Measurements from ENCODE around the gene ZNF569. TPM values are rescaled to one million over a fixed set of nuclear protein-coding genes. Genes with fewer than 3 reads are reported as not detected.

The ZNF569 gene
- total and polyA plus RNA-seq, 2 of the 4 experiments (the other 2 are of a cell fraction): 1.8 to 5.9 TPM

DNA sequence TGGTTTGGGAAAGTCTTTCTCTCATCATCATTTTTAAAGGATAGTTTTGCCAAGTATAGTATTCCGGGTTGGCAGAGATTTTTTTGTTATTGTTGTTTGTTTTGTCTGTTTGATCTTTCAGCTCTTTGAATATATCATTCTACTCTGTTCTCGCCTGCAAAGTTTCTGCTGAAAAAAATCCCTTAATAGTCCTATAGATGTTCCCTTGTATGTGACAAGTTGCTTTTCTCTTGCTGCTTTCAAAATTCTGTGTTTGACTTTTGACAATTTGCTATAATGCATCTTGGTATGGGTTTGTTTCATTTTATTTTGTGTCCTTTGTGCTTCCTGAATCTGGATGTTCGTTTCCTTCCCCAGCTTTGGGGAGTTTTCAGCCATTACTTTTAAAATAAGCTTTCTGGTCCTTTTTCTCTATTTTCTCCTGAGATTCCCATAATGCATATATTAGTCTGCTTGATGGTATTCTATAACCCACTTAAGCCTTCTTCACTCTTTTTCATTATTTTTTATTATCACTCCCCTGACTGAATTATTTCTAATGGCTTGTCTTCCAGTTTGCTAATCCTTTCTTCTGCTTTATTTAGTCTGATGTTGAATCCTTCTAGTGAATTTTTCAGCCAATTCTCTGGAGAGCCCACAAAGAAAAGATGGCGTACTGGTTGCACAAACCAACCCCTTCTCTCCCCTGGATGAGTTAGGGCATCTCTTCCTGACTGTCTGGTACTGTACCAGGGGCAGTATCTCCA, 14.6 kb downstream of the ZNF569 start:
- no peak for TF ChIP-seq NFE2L2 (IDR thresholded peaks at IDR 0.05; ENCODE audit: low read depth, low read length)
- TF ChIP-seq BHLHE40 (IDR thresholded peaks at IDR 0.05; ENCODE audit: low read depth, low read length): no peak
- TF ChIP-seq, protein P1, sequence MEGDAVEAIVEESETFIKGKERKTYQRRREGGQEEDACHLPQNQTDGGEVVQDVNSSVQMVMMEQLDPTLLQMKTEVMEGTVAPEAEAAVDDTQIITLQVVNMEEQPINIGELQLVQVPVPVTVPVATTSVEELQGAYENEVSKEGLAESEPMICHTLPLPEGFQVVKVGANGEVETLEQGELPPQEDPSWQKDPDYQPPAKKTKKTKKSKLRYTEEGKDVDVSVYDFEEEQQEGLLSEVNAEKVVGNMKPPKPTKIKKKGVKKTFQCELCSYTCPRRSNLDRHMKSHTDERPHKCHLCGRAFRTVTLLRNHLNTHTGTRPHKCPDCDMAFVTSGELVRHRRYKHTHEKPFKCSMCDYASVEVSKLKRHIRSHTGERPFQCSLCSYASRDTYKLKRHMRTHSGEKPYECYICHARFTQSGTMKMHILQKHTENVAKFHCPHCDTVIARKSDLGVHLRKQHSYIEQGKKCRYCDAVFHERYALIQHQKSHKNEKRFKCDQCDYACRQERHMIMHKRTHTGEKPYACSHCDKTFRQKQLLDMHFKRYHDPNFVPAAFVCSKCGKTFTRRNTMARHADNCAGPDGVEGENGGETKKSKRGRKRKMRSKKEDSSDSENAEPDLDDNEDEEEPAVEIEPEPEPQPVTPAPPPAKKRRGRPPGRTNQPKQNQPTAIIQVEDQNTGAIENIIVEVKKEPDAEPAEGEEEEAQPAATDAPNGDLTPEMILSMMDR (conservative IDR thresholded peaks at IDR 0.05; ENCODE audit: low read depth, low read length): no peak
- no peak overlapping the region for H3K56ac ChIP-seq (ENCODE audit: extremely low read depth, insufficient read depth, low read length)
- H3K9ac ChIP-seq (ENCODE audit: low read depth, low read length): no peak overlapping the region
- peaks cover 41% of the 10 kb centered on the region for H3K9me3 ChIP-seq (ENCODE audit: control insufficient read depth, insufficient read depth, low read length)
- H4K5ac ChIP-seq (ENCODE audit: low read depth, low read length): no peak overlapping the region
- no peak overlapping the region for H2BK120ac ChIP-seq (ENCODE audit: low read depth, low read length)
- intact Hi-C loops (cut with micrococcal nuclease) (no loop called here), dilution Hi-C loops (cut with HindIII; ENCODE audit: low sequenced_read_pairs, unreplicated experiment) (no loop called here), in situ Hi-C loops (cut with MboI; ENCODE audit: low sequenced_read_pairs) (no loop called here)
- CTCF ChIA-PET: no interaction called here
- no peak overlapping the region for H3K4me2 ChIP-seq (ENCODE audit: low read depth, low read length)
- H4K8ac ChIP-seq (ENCODE audit: low read depth in 2 of 2, low read length in 2 of 2): no peak overlapping the region
- POLR2A ChIA-PET (ENCODE audit: unreplicated experiment): no interaction called here
- no peak overlapping the region for H2BK5ac ChIP-seq (ENCODE audit: low read depth, low read length, poor library complexity, severe bottlenecking)
- H2AK5ac ChIP-seq (ENCODE audit: low read depth, low read length): no peak overlapping the region
- H2BK20ac ChIP-seq (ENCODE audit: low read depth, low read length): no peak overlapping the region
- H2AK9ac ChIP-seq (replicated peaks; ENCODE audit: low read depth, low read length, poor library complexity): no peak overlapping the region
- H4K91ac ChIP-seq (ENCODE audit: insufficient read depth, low read depth, low read length): no peak overlapping the region
- H3K9me1 ChIP-seq (ENCODE audit: insufficient read depth, low read length): no peaks in the 10 kb centered on the region
- no peak overlapping the region for H2AFZ ChIP-seq (replicated peaks; ENCODE audit: low read length, poor library complexity)
- H3K14ac ChIP-seq (replicated peaks; ENCODE audit: low read depth, low read length): no peak overlapping the region
- no TSS peak for BruUV-seq (replicated peaks)
- H3K27me3 ChIP-seq (ENCODE audit: control insufficient read depth, insufficient read depth, low read length): no peaks in the 10 kb centered on the region
- no peak overlapping the region for H3K23ac ChIP-seq (ENCODE audit: low read depth, low read length)
- H4K20me1 ChIP-seq (ENCODE audit: insufficient read depth, low read length): no peaks in the 10 kb centered on the region
- H3K27ac ChIP-seq (ENCODE audit: insufficient read depth, low read length): no peak overlapping the region
- peaks cover 6% of the 10 kb centered on the region; the same call in 1 of the 2 replicates for H3K36me3 ChIP-seq (ENCODE audit: control insufficient read depth, insufficient read depth, low read length)
- no peak for ATAC-seq (ENCODE audit: low read depth)
- WGBS, 2 experiments (ENCODE audit: extremely low coverage in 2 of 2, insufficient read length in 1 of 2): no CpG with 5 or more reads among the region's 4 CpGs
- no peak overlapping the region for H3K18ac ChIP-seq (ENCODE audit: low read depth, low read length)
- no peak overlapping the region for H2BK15ac ChIP-seq (ENCODE audit: low read depth, low read length)
- no peaks in the 10 kb centered on the region for H3K4me1 ChIP-seq (ENCODE audit: control insufficient read depth, insufficient read depth, low read length)
- DNase-seq: no peak
- H3K79me1 ChIP-seq (ENCODE audit: low read depth in 1 of 2, low read length in 2 of 2): no peaks in the 10 kb centered on the region
- H3K4ac ChIP-seq (ENCODE audit: low read depth, low read length): no peak overlapping the region
- no peak overlapping the region for H3K4me3 ChIP-seq (ENCODE audit: insufficient read depth, low read depth, low read length)

Data from IMR-90 (cell line).